Right lobe of liver (tissue), 4 donors: Measurements from ENCODE around the gene MEIS2.

Source experiments
- CTCF ChIP-seq, 4 donors: fragments of 200-600 bp in 3 of 4; fragments of 450-650 bp in 1 of 4; IDR thresholded peaks; one replicate each; pipeline versions ENCODE4 v1.5.1 to v1.8.0; 2016 to 2022; ENCODE audit warnings: antibody characterized with exemption in 4 of 4, mild to moderate bottlenecking in 2 of 4
- POLR2A ChIP-seq: fragments of 450-650 bp; IDR thresholded peaks from one replicate; pipeline ENCODE4 v1.6.1; 2017; ENCODE audit warnings: antibody characterized with exemption, mild to moderate bottlenecking
- donor health status: DM: no; HTN: no; CAD: no.
- donor health status: DM: no; HTN: no; CAD: no.
- donor health status: DM: no; HTN: yes; CAD: no.

- TF ChIP-seq POLR2A (no peak), CTCF (IDR thresholded peaks at IDR 0.05) (no peak)
Measured at GRCh38 chr15:37014566-37014965, 85.8 kb downstream of the MEIS2 start.
